NB4 (cell line): ENCODE measurements around the gene ARID5A.

Experiments
- POLR2A ChIP-seq: IDR thresholded peaks from 2 replicates; pipeline ENCODE4 v1.6.1; 2011; ENCODE audit warnings: mild to moderate bottlenecking; ENCODE audit not compliant: insufficient read length; ENCODE audit errors: extremely low read depth
- TF ChIP-seq, protein P1 (sequence below): IDR thresholded peaks from one replicate; pipeline ENCODE4 v1.5.1; 2012; ENCODE audit warnings: low read depth, low read length

DNA sequence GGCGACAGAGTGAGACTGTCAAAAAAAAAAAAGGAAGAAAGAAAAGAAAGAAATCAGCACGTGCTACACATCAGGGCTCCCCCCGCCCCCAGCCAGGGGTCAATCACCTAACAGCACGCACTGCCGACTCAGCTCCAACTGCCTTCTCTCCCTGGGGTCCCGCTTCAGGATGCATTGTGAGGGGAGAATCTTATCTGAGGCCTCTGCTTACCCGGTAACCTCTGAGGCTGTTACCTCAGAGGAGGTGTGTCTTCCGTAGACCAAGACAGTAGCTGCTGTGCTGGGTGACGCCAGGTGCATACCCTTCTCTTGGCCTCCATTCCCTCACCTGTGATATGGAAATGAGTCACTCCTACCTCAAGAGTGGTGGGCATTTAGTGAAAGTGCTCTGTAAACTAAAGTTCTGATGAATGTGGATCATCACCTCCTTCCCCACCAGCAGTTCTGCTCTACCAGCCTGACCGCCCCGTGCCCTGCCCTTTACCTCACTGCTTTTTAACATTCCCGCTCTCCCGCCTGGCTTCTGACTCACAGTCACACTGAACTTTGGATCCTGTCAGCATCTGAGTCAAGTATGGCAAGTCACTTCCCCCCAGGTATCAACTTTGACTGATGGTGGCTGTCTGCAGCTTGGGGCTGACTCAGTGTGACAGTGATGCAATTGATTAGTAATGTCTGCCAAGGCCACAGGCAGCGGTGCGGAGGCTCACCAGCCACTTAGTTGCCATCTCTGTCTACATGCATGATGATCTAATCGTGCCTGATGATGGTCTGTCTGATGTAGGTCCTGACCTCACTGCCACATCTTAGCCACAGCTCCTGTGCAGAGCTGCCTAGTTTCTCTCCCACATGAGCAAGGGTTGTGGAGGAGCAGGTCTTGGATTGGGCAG is 20.1 kb downstream of the ARID5A start:
- TF ChIP-seq, protein P1, sequence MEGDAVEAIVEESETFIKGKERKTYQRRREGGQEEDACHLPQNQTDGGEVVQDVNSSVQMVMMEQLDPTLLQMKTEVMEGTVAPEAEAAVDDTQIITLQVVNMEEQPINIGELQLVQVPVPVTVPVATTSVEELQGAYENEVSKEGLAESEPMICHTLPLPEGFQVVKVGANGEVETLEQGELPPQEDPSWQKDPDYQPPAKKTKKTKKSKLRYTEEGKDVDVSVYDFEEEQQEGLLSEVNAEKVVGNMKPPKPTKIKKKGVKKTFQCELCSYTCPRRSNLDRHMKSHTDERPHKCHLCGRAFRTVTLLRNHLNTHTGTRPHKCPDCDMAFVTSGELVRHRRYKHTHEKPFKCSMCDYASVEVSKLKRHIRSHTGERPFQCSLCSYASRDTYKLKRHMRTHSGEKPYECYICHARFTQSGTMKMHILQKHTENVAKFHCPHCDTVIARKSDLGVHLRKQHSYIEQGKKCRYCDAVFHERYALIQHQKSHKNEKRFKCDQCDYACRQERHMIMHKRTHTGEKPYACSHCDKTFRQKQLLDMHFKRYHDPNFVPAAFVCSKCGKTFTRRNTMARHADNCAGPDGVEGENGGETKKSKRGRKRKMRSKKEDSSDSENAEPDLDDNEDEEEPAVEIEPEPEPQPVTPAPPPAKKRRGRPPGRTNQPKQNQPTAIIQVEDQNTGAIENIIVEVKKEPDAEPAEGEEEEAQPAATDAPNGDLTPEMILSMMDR, result no peak
- no peak for TF ChIP-seq POLR2A
